Epithelial cell of proximal tubule (primary cell): ENCODE data around the gene ASB13. TPM values are rescaled to one million over a fixed set of nuclear protein-coding genes. Genes with fewer than 3 reads are reported as not detected.
"Not testable (repeated sequence)": the region's sequence is repeated elsewhere in the genome, so short reads cannot be mapped to it uniquely, and the experiment has no call there.

Source experiments
- DNase-seq: peaks from one replicate; pipeline ENCODE4 v3.0.0-alpha.2; 2011; ENCODE audit warnings: low read depth
- H3K4me3 ChIP-seq: 2 replicates; pipeline ENCODE4 v1.5.1; 2011; ENCODE audit warnings: low read depth, mild to moderate bottlenecking, low read length
- CTCF ChIP-seq: conservative IDR thresholded peaks from 2 replicates; pipeline ENCODE4 v1.5.1; 2012; ENCODE audit warnings: low read depth, mild to moderate bottlenecking, low read length
- total RNA-seq: library from RNA; depleted of rRNA; stranded (reverse); fragments of >200 nt; gene quantifications from 2 replicates; pipeline ENCODE4 v1.2.3, GENCODE V29; 2015

Gene ASB13
- total RNA-seq, 1 donor from 2014 or later, result 12.8 TPM

- H3K4me3 ChIP-seq, result no peak overlapping the region
- DNase-seq, result no peak
- TF ChIP-seq CTCF, result no peak
Measured at GRCh38 chr10:5595591-5595990, 70.8 kb downstream of the ASB13 start.

GRCh38 chr10:5595095-5595494 lies 71.3 kb downstream of the ASB13 start:
- DNase-seq, result no peak
- no peak for TF ChIP-seq CTCF
- no peak overlapping the region for H3K4me3 ChIP-seq

- H3K4me3 ChIP-seq, result no peak overlapping the region
- TF ChIP-seq CTCF, result no peak
- DNase-seq, result no peak
Measured at GRCh38 chr10:5594271-5595049, 71.9 kb downstream of the ASB13 start.

- not testable (repeated sequence) for H3K4me3 ChIP-seq, DNase-seq
Measured at GRCh38 chr10:5593347-5593746, 73.0 kb downstream of the ASB13 start.

GRCh38 chr10:5592070-5592469 lies 74.3 kb downstream of the ASB13 start:
- no peak for DNase-seq
- no peak overlapping the region for H3K4me3 ChIP-seq
- TF ChIP-seq CTCF, result no peak

- no peak for TF ChIP-seq CTCF
- no peak for DNase-seq
- no peak overlapping the region for H3K4me3 ChIP-seq
Measured at GRCh38 chr10:5591336-5591824, 75.0 kb downstream of the ASB13 start.

GRCh38 chr10:5590816-5591215 lies 75.6 kb downstream of the ASB13 start:
- TF ChIP-seq CTCF, result no peak
- DNase-seq, result no peak
- no peak overlapping the region for H3K4me3 ChIP-seq
